Cardiac fibroblast (primary cell): ENCODE measurements around the gene RPL27A.

Experiments
- DNase-seq, 2 donors: peaks; one replicate each; pipeline versions ENCODE4 v3.0.0 to v3.0.0-alpha.2; 2010; ENCODE audit warnings: low read depth in 2 of 2
- H3K4me3 ChIP-seq, 2 donors: replicated peaks in 1 of 2; 1 replicate in 1 of 2; 2 replicates in 1 of 2; pipeline ENCODE4 v1.5.1; 2011; ENCODE audit warnings: low read depth in 2 of 2, low read length in 2 of 2, mild to moderate bottlenecking in 2 of 2, moderate library complexity in 1 of 2
- CTCF ChIP-seq: IDR thresholded peaks from one replicate; pipeline ENCODE4 v1.5.1; 2011; ENCODE audit warnings: low read depth, mild to moderate bottlenecking, low read length, inconsistent platforms

The RPL27A gene

GRCh38 chr11:8641332-8641731 lies 41.3 kb upstream of the RPL27A start:
- TF ChIP-seq CTCF = no peak
- no peak for DNase-seq
- H3K4me3 ChIP-seq = no peak overlapping the region

GRCh38 chr11:8642196-8642841 lies 40.3 kb upstream of the RPL27A start:
- H3K4me3 ChIP-seq = no peak overlapping the region
- no peak for TF ChIP-seq CTCF

GRCh38 chr11:8646873-8647272 lies 35.7 kb upstream of the RPL27A start:
- no peak for DNase-seq
- H3K4me3 ChIP-seq = no peak overlapping the region
- TF ChIP-seq CTCF = no peak

More at GRCh38 chr11:8642196-8642841, 40.3 kb upstream of the RPL27A start:
- no peak for DNase-seq

GRCh38 chr11:8649361-8649760 lies 33.2 kb upstream of the RPL27A start:
- TF ChIP-seq CTCF = no peak
- no peak overlapping the region for H3K4me3 ChIP-seq
- peak; percentile 36 to 61 for DNase-seq

GRCh38 chr11:8650401-8650990 lies 32.1 kb upstream of the RPL27A start:
- no peak overlapping the region for H3K4me3 ChIP-seq
- TF ChIP-seq CTCF = no peak
- DNase-seq = peak in 1 of 2 donors; percentile 53

GRCh38 chr11:8652140-8652539 lies 30.5 kb upstream of the RPL27A start:
- TF ChIP-seq CTCF = no peak
- peak; percentile 73 to 86 for DNase-seq
- no peak overlapping the region for H3K4me3 ChIP-seq
